GM12892 (cell line): Measurements from ENCODE around the gene PRKAG2.

Source experiments
- DNase-seq: peaks from one replicate; pipeline ENCODE4 v3.0.0; 2011; ENCODE audit not compliant: insufficient read length
- FAIRE-seq: peaks from 2 replicates; lab custom pipeline; 2011; peaks lifted over from hg19 to GRCh38; lab: Jason Lieb, UNC
- POLR2A ChIP-seq: IDR thresholded peaks from 2 replicates; pipeline ENCODE4 v1.6.1; 2011; ENCODE audit warnings: low read depth, low read length, control low read depth
- POLR2AphosphoS5 ChIP-seq: IDR thresholded peaks from 2 replicates; pipeline ENCODE4 v1.6.1; 2011; ENCODE audit warnings: low read depth, low read length, control low read depth
- TAF1 ChIP-seq: IDR thresholded peaks from 2 replicates; pipeline ENCODE4 v1.6.1; 2011; ENCODE audit warnings: low read depth, mild to moderate bottlenecking, control low read depth, low read length, borderline replicate concordance

Gene PRKAG2

DNA sequence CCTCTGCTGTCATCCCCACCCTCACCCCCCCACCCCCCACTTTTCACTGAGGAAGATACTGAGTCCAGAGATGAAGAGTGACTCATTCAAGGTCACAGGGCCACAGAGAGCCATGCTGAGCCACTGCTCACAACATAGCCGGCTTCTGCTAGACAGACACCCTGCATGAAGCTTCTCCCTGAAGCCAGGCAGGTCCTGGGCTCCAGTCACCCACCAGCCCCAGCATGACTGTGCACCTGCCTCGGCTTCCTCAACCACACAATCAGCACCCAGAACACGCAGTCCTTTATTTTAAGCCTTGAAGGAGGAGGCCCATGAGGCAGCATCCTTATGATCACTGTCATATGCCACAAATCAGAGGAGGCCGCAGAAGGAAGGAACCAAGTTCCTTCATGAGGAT lies 19.2 kb upstream of the PRKAG2 start:
- FAIRE-seq, result no peak

GRCh38 chr7:151895631-151896031 lies 18.7 kb upstream of the PRKAG2 start:
- no peak for DNase-seq
- no peak for FAIRE-seq

More for the DNA sequence above, 19.2 kb upstream of the PRKAG2 start:
- DNase-seq, result no peak
- TF ChIP-seq POLR2A, result no peak
- TF ChIP-seq POLR2AphosphoS5, result no peak

GRCh38 chr7:151895008-151895630 lies 18.2 kb upstream of the PRKAG2 start:
- DNase-seq (no peak), FAIRE-seq (no peak)
- TF ChIP-seq TAF1 (no peak), POLR2A (no peak), POLR2AphosphoS5 (no peak)

More at GRCh38 chr7:151895631-151896031, 18.7 kb upstream of the PRKAG2 start:
- TF ChIP-seq POLR2AphosphoS5 (no peak), POLR2A (no peak)

DNA sequence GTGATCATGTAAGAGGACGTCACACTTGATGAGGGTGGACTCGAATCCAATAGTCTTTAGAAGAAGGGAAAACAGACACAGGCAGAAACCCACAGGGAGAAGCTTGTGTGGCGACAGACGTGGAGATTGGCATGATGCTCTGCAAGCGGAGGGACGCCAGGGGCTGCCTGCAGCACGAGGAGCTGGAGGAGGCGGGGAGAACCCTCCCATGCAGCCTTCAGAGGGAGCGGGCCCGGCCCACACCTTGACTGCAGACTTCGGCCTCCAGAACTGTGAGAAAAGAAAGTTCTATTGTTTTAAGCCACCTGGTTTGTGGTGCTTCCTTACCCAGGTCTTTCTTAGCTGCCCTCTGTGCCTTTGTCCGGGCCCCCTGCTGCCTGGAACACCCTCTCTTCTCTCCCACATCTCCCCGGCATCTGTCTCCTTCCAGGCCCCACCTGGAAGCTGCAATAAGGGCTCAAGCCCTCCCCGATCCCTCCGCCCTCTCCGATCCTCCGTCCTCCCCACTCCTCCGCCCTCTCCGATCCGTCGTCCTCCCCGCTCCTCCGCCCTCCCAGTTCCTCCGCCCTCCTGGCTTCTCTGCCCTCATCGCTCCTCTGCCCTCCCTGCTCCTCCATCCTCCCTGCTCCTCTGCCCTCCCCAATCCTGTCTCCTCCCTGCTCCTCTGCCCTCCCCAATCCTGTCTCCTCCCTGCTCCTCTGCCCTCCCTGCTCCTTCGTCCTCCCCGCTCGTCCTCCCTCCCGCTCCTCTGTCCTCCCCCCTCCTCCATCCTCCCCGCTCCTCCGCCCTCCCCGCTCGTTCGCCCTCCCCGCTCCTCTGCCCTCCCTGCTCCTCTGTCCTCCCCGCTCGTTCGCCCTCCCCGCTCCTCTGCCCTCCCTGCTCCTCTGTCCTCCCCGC lies 17.4 kb upstream of the PRKAG2 start:
- FAIRE-seq (no peak), DNase-seq (no peak)
- no peak for TF ChIP-seq POLR2A
- no peak for TF ChIP-seq POLR2AphosphoS5
- no peak for TF ChIP-seq TAF1

DNA sequence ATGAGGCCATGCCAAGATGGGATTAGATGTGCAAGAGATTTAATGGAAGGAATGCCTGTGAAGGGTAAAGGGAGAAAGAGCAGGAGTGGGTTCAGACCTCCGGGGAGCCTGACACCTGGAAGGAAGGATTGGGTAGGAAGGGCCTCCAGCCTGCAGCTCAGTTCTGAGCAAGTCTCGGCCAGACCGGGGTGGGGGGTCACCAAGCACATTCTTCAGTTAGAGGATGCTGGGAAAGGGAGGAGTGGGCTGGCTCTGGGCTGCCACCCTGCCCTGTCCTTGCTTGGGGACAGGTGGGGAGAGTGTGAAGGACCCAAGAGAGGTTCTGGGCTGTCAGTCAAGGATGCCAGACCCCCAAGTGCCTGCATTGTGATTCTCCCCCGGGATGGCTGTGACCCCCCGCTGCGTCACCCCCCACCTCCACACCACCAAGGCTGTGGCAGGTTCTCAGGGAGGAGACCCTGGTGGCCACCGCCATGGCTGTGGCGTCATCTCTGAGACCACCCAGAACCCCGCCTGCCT lies 16.5 kb upstream of the PRKAG2 start:
- DNase-seq (no peak), FAIRE-seq (no peak)
- TF ChIP-seq POLR2A (no peak), TAF1 (no peak), POLR2AphosphoS5 (no peak)

GRCh38 chr7:151891753-151892152 lies 14.8 kb upstream of the PRKAG2 start:
- TF ChIP-seq POLR2AphosphoS5 (no peak), POLR2A (no peak), TAF1 (no peak)
- DNase-seq, result no peak

GRCh38 chr7:151891182-151891581 lies 14.3 kb upstream of the PRKAG2 start:
- no peak for DNase-seq
- no peak for TF ChIP-seq TAF1
- TF ChIP-seq POLR2A, result no peak
- TF ChIP-seq POLR2AphosphoS5, result no peak
- no peak for FAIRE-seq

More at GRCh38 chr7:151891753-151892152, 14.8 kb upstream of the PRKAG2 start:
- no peak for FAIRE-seq

GRCh38 chr7:151890355-151891004 lies 13.6 kb upstream of the PRKAG2 start:
- FAIRE-seq (no peak), DNase-seq (no peak)
- TF ChIP-seq TAF1 (no peak), POLR2A (no peak), POLR2AphosphoS5 (no peak)

- FAIRE-seq (no peak), DNase-seq (no peak)
- TF ChIP-seq POLR2A (no peak), TAF1 (no peak), POLR2AphosphoS5 (no peak)
Measured at GRCh38 chr7:151889406-151890354, 12.8 kb upstream of the PRKAG2 start.

GRCh38 chr7:151888079-151889067 lies 11.5 kb upstream of the PRKAG2 start:
- TF ChIP-seq POLR2A, result no peak
- TF ChIP-seq TAF1, result no peak
- no peak for TF ChIP-seq POLR2AphosphoS5
- FAIRE-seq (no peak), DNase-seq (no peak)
